Left ventricle myocardium inferior (tissue), 1 donor: Measurements from ENCODE around the gene LILRA5. TPM values are rescaled to one million over a fixed set of nuclear protein-coding genes. Genes with fewer than 3 reads are reported as not detected.

ENCODE experiments used
- DNase-seq: peaks from one replicate; pipeline ENCODE4 v3.0.0-alpha.2; 2020
- H3K27ac ChIP-seq: fragments of 200-600 bp; replicated peaks from 2 replicates; pipeline ENCODE4 v1.8.0; 2021
- H3K27me3 ChIP-seq: fragments of 200-600 bp; 2 replicates; pipeline ENCODE4 v1.8.0; 2021; ENCODE audit warnings: low read depth
- H3K36me3 ChIP-seq: fragments of 200-600 bp; 2 replicates; pipeline ENCODE4 v1.8.0; 2021
- H3K4me1 ChIP-seq: fragments of 200-600 bp; 2 replicates; pipeline ENCODE4 v1.8.0; 2021
- H3K4me3 ChIP-seq: fragments of 200-600 bp; 2 replicates; pipeline ENCODE4 v1.8.0; 2021; ENCODE audit warnings: mild to moderate bottlenecking, moderate library complexity
- H3K9me3 ChIP-seq: fragments of 200-600 bp; replicated peaks from 2 replicates; pipeline ENCODE4 v1.8.0; 2021
- intact Hi-C: fragments of 100-400 bp; cut with micrococcal nuclease; formaldehyde crosslinking; loops from one replicate; pipeline ENCODE4 v1.11.0; 2022
- total RNA-seq: library from RNA; stranded (reverse); fragmentation: NEBNext Ultra II Directional; extraction: Animal tissue kit (Norgen Biotek cat#: 25700); gene quantifications from one replicate; pipeline ENCODE4 v1.2.1, GENCODE V29; 2021
- TF ChIP-seq, protein P1 (sequence below): fragments of 200-600 bp; IDR thresholded peaks from 2 replicates; pipeline ENCODE4 v1.8.0; 2021; ENCODE audit warnings: antibody characterized with exemption, mild to moderate bottlenecking, borderline replicate concordance
- donor health status: DM: no; HTN: yes; CAD: no; lungs with severe emphysema.

The LILRA5 gene
- total RNA-seq, 1 donor from 2014 or later = 0.66 TPM

DNA sequence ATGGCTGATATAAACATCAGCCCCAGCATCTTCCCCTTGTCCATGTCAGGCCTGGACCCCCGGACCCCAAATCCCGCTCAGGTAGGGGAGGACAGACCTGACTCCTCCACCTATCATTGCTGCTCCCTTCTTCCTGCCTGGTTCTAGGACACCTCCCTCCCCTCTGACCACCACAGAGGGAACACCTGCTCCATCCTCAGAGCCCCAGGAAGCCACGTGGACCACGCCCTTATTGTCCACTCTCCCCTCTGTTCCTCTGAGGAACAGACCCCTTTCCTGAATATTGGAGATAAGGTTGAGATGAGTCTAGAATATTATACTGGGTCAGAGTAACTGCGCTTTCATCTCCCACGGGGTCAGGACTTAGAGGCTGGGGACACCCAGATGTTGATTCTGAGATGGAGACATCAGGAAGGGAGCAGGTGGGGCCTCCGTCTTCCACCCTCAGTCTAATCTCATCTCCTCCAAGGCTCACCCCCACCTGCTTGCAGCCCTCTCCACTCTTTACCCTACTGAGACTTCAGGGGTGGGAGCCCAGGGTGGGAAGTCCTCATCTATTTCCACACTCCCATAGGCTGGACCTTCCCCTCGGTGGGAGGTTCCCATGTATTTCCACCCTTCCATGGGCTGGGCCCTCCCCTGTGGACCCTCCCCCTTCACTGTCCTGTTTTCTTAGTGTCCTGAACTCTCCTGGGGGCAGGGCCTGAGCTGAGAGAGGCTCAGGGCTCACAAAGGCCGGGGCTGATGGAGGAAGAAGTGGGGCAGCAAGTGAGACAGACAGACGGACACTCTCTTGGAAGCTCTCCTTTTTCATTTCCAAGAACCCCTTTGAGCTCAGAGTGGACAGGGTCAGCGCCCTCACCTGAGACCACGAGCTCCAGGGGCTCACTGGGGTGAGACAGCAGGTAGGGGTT, 23.3 kb upstream of the LILRA5 start:
- no peak for DNase-seq
- no peak overlapping the region for H3K4me3 ChIP-seq
- TF ChIP-seq, protein P1, sequence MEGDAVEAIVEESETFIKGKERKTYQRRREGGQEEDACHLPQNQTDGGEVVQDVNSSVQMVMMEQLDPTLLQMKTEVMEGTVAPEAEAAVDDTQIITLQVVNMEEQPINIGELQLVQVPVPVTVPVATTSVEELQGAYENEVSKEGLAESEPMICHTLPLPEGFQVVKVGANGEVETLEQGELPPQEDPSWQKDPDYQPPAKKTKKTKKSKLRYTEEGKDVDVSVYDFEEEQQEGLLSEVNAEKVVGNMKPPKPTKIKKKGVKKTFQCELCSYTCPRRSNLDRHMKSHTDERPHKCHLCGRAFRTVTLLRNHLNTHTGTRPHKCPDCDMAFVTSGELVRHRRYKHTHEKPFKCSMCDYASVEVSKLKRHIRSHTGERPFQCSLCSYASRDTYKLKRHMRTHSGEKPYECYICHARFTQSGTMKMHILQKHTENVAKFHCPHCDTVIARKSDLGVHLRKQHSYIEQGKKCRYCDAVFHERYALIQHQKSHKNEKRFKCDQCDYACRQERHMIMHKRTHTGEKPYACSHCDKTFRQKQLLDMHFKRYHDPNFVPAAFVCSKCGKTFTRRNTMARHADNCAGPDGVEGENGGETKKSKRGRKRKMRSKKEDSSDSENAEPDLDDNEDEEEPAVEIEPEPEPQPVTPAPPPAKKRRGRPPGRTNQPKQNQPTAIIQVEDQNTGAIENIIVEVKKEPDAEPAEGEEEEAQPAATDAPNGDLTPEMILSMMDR = no peak
- no peaks in the 10 kb centered on the region for H3K9me3 ChIP-seq
- H3K4me1 ChIP-seq = no peaks in the 10 kb centered on the region
- H3K36me3 ChIP-seq = no peaks in the 10 kb centered on the region
- H3K27ac ChIP-seq = no peak overlapping the region
- intact Hi-C loops = no loop called here
- H3K27me3 ChIP-seq = peaks cover 57% of the 10 kb centered on the region

DNA sequence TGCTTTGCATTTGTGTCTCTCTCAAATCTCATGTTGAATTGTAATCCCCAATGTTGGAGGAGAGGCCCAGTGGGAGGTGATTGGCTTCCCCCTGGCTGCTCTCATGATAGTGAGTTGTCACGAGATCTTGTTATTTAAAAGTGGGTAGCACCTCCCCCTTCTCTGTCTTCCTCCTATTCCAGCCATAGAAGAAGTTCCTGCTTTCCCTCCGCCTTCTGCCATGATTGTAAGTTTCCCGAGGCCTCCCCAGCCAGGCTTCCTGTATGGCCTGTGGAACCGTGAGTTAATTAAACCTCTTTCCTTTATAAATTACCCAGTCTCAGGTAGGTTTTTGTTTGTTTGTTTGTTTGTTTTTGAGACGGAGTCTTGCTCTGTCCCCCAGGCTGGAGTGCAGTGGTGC, 22.2 kb upstream of the LILRA5 start:
- Histone ChIP-seq H3K4me3 (no peak overlapping the region), H3K36me3 (no peaks in the 10 kb centered on the region), H3K27me3 (peaks cover 67% of the 10 kb centered on the region), H3K9me3 (no peaks in the 10 kb centered on the region), H3K4me1 (no peaks in the 10 kb centered on the region), H3K27ac (no peak overlapping the region)
- DNase-seq = no peak
- intact Hi-C loops = no loop called here
- TF ChIP-seq, protein P1 = no peak

DNA sequence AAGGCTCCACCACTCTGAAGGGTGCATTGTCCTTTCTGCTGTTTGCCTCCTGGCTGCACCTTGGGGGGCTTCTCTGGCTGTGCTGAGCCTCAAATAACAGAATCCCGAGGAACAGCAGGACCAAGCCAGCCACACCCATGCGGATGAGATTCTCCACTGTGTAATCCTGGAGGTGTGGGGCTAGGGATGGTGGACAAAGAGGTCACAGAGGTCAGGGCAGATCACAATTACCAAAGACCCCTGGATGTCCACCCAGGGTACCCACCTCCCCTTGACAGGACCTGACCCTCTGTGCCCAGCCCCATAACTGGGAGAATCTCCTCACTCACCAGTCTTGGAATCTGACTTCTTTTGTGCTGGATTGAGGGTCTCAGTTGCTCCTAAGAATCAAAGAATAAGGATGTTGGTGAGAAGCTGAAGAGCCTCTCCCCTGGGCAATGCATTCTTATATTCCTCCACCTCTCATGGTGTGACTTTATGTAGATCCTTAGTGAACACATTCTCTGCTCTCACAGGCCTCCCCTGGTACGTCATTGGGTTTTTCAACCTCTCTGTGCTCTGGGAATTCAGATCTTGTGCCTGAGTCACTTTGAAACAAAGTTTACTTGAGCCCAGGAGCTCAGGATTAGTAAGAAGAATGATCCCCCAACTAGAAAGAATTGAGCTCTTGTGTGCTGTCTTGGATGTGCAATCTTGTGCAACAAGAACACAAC, 20.8 kb upstream of the LILRA5 start:
- TF ChIP-seq, protein P1 = no peak
- intact Hi-C loops = no loop called here
- no peak for DNase-seq
- Histone ChIP-seq H3K36me3 (no peaks in the 10 kb centered on the region), H3K27ac (no peak overlapping the region), H3K4me3 (no peak overlapping the region), H3K9me3 (no peaks in the 10 kb centered on the region), H3K4me1 (no peaks in the 10 kb centered on the region), H3K27me3 (peaks cover 75% of the 10 kb centered on the region)

DNA sequence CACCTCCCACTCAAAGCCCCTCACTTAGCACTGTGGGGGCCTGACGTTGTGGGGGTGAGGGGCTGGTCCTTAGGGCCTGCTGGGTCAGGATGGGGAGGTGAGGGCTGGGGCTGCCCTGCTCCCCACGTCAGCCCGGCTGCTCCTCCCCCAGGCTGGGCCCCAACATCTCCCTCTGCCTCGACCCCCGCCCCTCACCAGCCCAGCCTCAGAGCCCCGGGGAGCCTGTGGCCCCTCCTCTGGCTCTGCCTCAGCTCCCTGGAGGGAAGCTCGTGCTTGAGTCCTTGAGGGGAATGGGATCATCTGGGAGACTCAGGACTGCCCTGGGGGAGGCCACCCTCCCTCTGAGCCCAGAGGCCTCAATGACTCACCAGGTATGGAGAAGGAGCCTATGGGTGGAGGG, 19.2 kb upstream of the LILRA5 start:
- Histone ChIP-seq H3K36me3 (no peaks in the 10 kb centered on the region), H3K4me1 (no peaks in the 10 kb centered on the region), H3K4me3 (no peak overlapping the region), H3K9me3 (no peaks in the 10 kb centered on the region), H3K27ac (no peak overlapping the region), H3K27me3 (peaks cover 70% of the 10 kb centered on the region)
- TF ChIP-seq, protein P1 = no peak
- intact Hi-C loops = no loop called here
- DNase-seq = no peak

DNA sequence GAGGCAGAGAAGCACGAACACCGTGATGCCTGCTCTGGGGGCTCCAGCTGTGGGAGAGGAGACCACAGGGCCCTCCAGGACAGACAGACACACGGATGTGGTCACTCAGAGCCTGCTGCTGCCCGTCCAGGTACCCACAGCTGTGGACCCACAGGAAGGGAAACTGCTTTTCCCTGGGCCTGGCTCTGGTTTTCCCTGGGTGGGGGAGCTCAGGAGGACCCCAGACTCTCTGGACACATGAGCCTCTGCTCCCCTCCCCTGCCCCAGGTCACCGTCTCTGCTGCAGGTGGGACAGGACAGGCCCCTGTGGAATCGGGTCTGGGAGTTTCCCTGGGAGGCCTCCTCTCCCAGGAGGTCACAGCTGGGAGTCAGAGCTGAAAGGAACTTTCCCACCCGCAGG, 18.7 kb upstream of the LILRA5 start:
- H3K9me3 ChIP-seq = no peaks in the 10 kb centered on the region
- H3K27me3 ChIP-seq = peaks cover 66% of the 10 kb centered on the region
- H3K36me3 ChIP-seq = no peaks in the 10 kb centered on the region
- DNase-seq = no peak
- TF ChIP-seq, protein P1 = no peak
- intact Hi-C loops = no loop called here
- no peak overlapping the region for H3K4me3 ChIP-seq
- no peaks in the 10 kb centered on the region for H3K4me1 ChIP-seq
- no peak overlapping the region for H3K27ac ChIP-seq
